SW 1271 (cell line): ENCODE results near the gene CYP3A7.
"Not testable (repeated sequence)": the region's sequence is repeated elsewhere in the genome, so short reads cannot be mapped to it uniquely, and the experiment has no call there.

Experiments
- DNase-seq, 2 experiments: peaks; one replicate each; lab custom pipeline; 2025; lab: John Stamatoyannopoulos, UW

CYP3A7 gene

DNA sequence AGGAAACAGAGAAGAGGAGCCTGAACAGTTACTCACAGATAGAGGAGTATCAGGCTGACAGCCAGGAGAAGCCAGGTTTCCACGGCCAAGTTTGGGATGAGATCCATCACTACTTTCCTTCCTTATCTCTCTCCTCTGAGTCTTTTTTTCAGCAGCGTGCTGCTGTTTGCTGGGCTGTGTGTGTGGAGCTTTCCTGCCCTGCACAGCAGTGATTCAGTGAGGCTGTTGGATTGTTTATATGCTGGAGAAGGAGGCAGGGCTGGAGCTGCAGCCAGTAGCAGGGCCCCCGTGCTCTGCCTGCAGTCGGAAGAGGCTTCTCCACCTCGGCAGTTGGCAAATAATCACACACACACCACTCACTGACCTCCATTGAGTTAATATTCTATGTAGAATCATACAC lies at the start of gene CYP3A7:
Gene CYP3A7 (minus strand): TSS at position 210 of the 400 bp plus-strand sequence. CDS start 103 bp downstream, at position 107.
- no peak for DNase-seq

DNA sequence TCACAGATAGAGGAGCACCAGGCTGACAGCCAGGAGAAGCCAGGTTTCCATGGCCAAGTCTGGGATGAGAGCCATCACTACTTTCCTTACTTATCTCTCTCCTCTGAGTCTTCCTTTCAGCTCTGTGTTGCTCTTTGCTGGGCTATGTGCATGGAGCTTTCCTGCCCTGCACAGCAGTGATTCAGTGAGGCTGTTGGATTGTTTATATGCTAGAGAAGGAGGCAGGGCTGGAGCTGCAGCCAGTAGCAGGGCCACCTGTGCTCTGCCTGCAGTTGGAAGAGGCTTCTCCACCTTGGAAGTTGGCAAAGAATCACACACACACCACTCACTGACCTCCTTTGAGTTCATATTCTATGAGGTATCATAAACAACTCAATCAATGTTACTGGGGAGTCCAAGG lies 49.0 kb upstream of the CYP3A7 start, which contains the start of gene CYP3A4:
Gene CYP3A4 (minus strand): TSS at position 178 of the 400 bp plus-strand sequence. CDS start 103 bp downstream, at position 75.
- no peak for DNase-seq

DNA sequence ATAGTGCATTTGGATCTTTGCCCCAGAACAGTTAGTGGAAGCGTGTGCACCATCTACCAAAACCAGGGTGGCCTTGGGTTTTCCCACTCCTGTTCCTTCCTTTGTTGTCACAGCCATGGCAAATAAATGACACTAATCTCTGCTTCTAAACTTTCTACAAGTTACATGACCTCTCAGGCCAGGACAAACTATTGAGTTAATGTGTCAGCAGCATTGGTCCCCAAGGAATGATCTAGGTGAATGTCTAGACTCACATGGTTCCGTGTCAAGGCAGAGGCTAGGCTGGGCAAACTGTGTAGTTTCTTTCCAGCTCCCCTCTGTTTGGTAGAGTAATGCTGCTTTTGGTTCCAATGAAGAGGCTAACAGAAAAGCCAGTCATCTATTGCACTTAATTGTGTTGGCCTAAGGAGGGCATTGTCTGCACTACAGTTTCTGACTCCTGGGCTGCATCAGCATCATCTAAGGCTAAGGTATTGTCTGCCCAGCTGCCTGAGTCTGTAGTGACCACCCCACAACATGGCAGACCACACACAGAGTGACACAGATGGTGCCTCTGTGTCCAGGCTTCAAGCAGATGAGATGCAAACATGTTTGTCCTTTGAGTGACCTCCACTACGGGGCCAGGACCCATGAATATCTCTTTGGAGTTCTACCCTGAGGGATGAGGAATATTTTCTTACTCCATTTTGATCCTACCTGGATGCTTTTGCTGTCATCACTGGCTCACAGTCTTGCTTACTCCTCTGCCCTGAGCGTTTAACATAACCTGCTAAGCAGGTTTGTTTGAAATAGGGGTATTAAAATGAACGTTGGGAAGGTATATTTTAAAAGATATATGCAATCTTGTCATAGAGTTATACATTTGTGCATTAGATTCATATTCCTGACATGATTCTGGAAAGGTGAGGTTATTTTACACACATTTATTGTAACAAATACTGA lies 47.3 kb upstream of the CYP3A7 start:
- DNase-seq = no peak

DNA sequence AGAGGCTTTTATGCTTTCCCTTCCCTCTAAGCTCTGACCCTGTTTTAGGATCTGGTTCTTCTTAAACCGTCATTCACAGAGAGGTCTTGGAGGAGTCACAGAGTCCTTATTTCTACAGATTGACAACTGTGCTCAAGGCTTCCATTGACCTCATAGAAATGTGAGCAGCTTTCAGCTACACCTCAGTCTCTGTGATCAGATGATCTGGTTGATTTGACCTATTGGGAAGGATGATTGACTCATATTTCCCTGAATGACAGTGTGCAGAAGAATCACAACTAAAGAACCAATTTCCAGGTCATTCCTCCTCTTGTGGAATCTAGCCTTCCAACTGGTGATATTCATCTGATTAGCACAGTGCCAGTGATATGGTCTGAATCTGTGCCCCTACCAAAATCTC lies 45.6 kb upstream of the CYP3A7 start:
- no peak for DNase-seq

DNA sequence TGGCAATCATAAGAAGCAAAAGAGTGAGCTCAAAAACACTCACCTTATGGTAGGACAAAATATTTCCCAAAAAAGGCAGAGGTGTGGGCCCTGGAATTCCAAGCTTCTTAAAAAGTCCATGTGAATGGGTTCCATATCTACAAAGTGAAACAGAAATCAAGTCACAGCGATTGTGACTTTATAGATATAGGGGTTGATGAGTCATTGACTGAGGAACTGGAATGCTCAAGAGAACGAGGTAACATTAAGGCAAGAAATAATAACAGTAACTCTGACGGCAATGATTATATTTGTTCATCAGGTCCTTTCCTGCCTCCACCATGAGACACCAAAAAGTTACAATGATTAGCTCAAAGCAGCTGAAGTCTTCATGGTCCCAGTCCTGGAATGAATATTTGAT lies 45.0 kb upstream of the CYP3A7 start:
- no peak for DNase-seq

DNA sequence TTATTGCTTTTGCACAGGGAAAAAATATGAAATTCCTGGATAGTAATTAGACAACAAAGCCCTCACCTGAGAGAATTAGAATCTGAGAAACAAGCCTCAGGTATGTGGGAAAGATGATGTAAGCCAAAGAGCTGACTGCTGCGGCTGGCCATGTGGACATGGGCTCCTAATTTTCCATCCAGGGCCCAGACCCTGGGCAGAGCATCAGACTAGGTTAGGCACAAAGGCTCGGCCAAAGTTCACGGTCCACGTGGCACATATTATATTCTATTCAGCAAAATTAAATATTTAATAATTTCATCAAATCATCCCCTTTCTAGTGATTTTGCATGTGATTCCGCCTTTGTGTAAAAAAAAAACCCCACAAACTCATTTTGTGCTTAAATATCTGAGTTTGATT lies 43.9 kb upstream of the CYP3A7 start:
- no peak for DNase-seq

DNA sequence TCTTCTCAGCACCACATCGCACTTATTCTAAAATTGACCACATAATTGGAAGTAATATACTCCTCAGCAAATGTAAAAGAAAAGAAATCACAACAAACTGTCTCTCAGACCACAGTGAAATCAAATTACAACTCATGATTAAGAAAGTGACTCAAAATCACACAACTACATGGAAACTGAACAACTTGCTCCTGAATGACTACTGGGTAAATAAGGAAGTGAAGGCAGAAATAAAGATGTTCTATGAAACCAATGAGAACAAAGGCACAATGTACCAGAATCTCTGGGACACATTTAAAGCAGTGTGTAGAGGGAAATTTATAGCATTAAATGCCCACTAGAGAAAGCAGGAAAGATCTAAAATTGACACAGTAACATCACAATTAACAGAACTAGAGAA lies 38.4 kb upstream of the CYP3A7 start:
- not testable (repeated sequence) for DNase-seq

DNA sequence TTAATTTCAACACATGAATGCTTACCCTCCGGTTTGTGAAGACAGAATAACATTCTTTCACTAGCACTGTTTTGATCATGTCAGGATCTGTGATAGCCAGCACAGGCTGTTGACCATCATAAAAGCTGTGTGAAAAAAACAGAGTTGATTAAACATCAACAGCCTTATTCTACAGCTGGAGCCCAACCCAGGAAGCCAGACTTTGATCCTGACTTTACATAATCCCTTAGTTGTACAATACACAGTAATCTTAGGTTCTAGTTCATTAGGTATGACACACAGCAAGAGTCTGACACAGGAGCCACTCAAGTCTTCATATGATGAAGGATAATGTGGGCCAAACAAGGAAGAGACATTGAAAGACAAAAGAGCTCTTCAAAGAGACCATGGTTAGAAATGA lies 37.6 kb upstream of the CYP3A7 start:
- DNase-seq = no peak

DNA sequence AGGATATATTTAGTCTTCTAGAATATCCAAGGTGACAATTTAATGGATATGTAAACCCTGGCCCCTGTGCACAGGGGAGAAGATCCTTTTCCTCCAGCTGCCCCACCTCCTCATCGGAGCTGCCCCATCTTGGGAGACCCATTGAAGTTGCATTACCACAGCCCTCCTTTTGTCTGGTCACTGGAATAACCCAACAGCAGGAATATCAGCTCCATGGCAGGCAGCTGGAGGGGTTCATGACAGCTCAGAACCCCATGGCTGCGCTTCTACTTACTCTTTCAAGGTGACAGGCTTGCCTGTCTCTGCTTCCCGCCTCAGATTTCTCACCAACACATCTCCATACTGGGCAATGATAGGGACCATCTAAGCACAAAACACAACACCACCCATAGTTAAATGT lies 34.5 kb upstream of the CYP3A7 start:
- not testable (repeated sequence) for DNase-seq

DNA sequence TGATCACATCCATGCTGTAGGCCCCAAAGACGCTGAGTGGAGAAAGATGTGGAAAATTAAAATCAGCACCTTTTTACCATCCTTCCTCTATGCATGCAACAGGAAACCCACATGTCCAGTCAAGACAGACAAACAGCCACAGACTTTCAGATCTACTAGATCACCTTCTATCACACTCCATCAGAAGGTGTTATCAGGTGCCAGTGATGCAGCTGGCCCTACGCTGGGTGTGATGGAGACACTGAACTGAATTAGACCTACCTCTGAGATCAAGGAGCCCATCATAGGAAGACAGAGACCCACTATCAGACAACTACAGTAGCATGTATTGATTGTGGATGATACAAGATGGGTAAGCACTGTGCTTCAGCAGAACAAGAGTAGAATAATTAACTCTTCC lies 33.5 kb upstream of the CYP3A7 start:
- DNase-seq = no peak

DNA sequence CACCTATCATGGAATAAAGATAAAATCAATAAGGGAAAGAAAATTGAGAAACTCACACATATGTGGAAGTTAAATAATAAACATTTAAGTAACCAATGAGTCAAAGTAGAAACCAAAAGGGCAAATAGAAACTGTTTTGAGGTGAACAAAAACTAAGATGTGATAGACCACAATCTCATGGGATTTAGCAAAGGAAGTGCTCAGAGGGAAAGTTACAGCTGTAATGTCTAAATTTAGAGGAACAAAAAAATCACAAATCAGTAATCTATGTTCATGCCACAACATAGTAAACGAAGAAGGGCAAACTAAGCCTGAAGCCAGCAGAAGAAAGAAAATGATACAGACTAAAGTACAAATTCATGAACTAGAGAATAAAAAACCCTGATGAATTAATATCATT lies 32.7 kb upstream of the CYP3A7 start:
- no peak for DNase-seq

DNA sequence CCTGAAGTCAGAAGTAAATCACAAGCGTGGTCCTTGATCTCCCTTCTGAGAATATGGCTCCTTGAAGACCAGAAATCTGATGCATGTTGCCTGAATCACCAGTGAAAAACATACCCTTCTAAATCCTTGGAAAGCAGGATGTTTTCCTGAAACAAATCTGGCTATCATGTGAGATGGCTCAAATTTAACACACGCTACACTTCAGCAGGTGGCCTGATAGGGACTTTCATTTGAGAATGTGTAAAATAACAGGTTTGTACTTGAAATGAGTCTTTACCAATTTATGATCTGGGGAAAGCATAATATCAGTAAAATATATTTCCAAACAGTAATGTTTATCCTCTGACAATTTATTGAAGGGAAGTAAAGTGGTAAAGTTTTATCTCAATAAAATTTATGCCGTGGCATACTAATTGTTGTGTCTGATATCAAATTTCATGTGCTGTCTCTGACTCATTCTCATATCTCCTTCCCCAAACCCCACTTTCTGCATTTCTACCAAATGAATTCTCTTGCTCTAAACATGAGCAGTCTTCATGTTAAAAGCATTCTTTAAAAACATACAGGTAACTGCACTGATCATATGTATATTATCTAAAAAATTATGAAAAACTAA lies 31.6 kb upstream of the CYP3A7 start:
- no peak for DNase-seq

DNA sequence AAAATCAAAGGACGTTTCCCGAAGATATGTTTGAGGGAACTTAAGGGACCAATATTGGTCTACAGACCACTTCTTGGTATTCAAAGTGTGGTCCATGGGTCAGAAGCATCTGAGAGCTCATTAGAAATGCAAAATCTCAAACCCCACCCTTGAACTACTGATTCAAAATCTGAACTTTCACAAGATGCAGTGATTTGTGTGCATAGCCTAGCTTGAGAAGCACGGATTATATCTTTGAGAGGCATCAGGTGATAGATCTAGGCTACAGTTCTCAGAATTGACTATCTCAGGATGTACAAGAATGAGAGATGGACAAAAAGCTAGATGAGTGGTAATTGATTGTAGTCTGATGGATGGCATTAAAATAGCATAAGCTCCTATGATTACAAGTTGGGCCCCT lies 29.5 kb upstream of the CYP3A7 start:
- no peak for DNase-seq

DNA sequence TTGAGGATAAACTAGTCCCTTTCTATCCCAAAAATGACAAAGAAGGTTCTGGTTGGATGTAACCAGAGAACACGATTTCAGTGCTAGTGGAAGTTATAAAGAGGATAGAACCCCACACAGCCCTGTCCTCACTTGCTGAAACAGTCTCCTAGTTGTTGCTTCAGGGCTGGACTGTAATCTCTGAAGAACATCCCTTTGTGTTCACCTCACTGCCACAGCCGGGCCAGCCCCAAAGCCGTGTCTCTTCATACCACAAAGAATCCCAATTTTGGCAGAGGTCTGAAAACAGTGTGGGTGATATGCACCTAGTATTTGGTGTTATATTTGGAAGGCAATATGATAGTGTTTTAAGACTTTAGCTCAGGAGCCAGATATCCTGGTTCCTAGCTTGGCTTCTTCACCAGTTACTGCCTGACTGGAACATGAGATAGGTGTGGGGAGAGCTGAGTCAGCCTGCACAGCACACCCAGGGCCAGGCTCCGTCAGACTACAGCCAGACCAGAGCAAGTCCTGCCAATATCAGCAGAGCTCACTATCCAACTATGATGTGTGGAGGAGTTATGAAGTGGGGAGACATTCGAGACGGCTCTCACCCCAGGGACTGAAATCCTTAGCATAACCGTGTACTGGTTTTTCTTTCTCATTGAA lies 27.8 kb upstream of the CYP3A7 start:
- DNase-seq = no peak

DNA sequence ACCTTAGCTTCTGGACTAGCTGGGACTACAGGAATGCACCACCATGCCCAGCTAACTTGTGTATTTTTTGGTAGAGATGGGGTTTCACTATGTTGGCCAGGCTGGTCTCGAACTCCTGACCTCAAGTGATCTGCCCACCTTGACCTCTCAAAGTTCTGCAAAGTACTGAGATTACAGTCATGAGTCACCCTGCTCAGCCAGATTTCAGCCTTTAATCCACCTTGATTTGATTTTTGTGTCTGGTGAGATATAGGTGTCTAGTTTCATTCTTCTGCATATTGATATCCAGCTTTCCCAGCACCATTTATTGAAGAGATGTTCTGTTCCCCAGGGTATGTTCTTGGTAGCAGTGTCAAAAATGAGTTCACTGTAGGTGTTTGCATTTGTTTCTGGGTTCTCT lies 20.1 kb upstream of the CYP3A7 start:
- no peak for DNase-seq

DNA sequence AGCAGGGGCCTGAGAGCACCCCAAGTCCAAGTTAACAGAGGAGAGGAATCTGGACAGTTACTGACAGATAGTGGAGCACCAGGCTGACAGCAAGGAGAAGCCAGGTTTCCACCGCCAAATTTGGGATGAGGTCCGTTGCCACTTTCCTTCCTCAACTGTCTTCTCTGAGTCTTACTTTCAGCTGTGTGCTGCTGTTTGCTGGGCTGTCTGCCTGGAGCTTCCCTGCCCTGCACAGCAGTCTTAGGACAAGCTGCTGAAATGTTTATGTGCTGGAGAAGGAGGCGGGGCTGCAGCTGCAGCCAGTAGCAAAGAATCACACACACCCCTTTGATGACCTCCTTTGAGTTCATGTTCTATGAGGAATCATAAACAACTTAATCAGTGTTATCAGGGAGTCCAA lies 17.4 kb upstream of the CYP3A7 start:
- DNase-seq = no peak

DNA sequence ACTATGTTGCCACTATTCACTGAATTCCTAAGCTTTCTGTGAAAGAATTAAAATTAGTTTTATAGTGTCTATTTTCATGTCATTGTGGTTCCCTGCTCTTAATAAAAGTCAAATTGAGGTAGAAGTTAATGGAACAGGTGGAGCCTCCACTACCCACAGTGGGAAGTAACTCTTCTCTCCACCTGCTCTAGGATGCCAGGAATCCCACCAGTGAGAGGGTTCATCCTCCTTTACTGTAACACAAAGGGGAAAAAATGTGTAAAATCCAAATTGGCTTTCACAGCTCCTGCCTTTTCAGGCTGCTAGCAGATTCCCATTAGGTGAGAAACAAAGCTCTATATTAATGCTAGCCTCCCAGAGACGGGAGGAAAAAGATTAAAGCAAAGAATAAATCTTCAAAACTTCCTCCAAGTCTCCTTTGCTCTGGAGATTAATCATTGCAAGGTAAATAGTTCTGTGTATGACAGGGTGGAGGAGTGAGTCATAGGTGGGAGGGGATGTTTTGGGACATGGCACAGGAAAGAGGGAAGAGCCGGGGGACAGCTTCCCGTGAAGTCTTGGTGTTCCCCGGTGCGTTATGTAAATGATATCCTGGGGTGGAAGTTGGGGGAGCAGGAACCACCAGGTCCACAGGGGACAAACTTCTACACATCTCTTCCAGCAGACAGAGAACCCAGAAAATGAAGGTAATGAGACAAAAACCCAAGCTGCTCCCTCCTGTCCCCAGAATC lies 16.5 kb upstream of the CYP3A7 start:
- not testable (repeated sequence) for DNase-seq

DNA sequence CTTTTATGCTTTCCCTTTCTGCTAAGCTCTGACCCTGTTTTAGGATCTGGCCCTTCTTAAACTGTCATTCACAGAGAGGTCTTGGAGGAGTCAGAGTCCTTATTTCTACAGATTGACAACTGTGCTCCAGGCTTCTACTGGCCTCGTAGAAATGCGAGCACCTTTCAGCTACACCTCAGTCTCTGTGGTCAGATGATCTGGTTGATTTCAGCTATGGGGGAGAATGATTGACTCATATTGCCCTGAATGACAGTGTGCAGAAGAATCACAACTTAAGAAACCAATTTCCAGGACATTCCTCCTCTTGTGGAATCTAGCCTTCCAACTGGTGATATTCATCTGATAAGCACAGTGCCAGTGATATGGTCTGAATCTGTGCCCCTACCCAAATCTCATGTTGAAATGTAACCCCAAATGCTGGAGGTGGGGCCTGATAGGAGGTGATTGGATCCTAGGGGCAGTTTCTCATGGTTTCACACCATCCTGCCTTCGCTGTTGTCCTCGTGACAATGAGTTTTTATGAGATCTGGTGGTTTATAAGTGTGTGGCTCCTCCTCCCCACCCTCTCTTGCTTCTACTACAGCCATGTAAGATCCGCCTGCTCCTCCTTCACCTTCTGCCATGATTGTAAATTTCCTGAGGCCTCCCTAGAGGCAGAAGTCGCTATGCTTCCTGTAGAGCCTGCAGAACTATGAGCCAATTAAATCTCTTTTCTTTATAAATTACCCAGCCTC lies 14.0 kb upstream of the CYP3A7 start:
- DNase-seq = no peak

DNA sequence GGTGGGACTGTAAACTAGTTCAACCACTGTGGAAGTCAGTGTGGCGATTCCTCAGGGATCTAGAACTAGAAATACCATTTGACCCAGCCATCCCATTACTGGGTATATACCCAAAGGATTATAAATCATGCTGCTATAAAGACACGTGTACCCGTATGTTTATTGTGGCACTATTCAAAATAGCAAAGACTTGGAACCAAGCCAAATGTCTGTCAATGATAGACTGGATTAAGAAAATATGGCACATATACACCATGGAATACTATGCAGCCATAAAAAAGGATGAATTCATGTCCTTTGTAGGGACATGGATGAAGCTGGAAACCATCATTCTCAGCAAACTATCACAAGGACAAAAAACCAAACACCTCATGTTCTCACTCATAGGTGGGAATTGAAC lies 11.9 kb upstream of the CYP3A7 start:
- not testable (repeated sequence) for DNase-seq

DNA sequence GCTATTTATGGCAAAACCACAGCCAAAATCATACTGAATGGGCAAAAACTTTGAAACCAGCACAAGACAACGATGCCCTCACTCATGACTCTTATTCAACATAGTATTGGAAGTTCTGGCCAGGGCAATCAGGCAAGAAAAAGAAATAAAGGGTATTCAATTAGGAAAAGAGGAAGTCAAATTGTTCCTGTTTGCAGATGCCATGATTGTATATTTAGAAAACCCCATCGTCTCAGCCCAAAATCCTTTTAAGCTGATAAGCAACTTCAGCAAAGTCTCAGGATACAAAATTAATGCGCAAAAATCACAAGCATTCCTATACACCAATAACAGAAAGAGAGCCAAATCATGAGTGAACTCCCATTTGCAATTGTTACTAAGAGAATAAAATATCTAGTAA lies 10.4 kb upstream of the CYP3A7 start:
- DNase-seq = not testable (repeated sequence)

DNA sequence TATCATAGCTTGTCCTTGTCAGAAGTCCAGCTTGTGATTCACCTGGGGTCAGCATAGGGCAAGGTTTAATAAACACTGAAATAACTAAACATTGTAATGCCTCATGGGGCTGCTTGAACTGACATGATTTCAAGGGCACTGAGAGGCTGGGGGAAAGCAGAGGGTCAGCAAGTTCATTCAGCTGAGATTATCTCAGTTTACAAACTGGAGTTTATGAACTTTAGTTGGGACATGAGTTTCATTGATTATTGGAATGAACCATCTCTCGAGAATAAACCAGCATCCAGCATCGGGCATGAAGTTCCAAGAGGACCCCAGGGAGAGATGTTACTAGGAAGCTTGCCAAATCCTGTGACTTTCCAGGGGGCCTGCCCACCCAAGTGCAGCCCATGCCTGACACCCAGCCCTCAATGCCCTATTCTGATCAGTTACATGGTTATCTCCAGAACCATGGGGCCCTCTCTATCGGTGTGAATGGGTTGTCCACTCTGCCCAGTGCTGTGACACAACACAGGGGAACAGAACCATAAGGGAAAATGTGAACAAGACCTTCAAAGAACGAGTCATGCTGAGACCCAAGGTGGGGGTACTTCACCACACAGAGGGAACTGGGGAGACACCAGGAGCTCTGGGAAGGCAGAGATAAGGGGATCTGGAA lies 7.9 kb upstream of the CYP3A7 start:
- no peak for DNase-seq
